H9 (cell line): ENCODE measurements around the gene SHANK1. TPM values are rescaled to one million over a fixed set of nuclear protein-coding genes. Genes with fewer than 3 reads are reported as not detected.

ENCODE experiments used
- DNase-seq: peaks from one replicate; pipeline ENCODE4 v3.0.0-alpha.2; 2017
- H2AFZ ChIP-seq: one replicate; pipeline ENCODE4 v1.6.1; 2013; ENCODE audit warnings: mild to moderate bottlenecking, low read length, control low read depth, moderate library complexity
- H2AK5ac ChIP-seq: 2 replicates; pipeline ENCODE4 v1.6.1; 2013; ENCODE audit warnings: low read length, control low read depth, mixed read lengths; ENCODE audit not compliant: insufficient read length
- H2BK120ac ChIP-seq: one replicate; pipeline ENCODE4 v1.6.1; 2013; ENCODE audit warnings: low read depth, mild to moderate bottlenecking, low read length, control low read depth, inconsistent platforms; ENCODE audit not compliant: poor library complexity, severe bottlenecking
- H2BK12ac ChIP-seq: 2 replicates; pipeline ENCODE4 v1.6.1; 2013; ENCODE audit warnings: low read length, control low read depth, mixed read lengths, low read depth; ENCODE audit not compliant: insufficient read length
- H2BK15ac ChIP-seq: 2 replicates; pipeline ENCODE4 v1.6.1; 2013; ENCODE audit warnings: low read depth, low read length, control low read depth
- H2BK20ac ChIP-seq: one replicate; pipeline ENCODE4 v1.6.1; 2013; ENCODE audit warnings: low read depth, mild to moderate bottlenecking, low read length, control low read depth, inconsistent platforms; ENCODE audit not compliant: poor library complexity, severe bottlenecking
- H2BK5ac ChIP-seq: 2 replicates; pipeline ENCODE4 v1.6.1; 2013; ENCODE audit warnings: low read length, control low read depth, mixed read lengths; ENCODE audit not compliant: insufficient read length
- H3K14ac ChIP-seq: 2 replicates; pipeline ENCODE4 v1.6.1; 2013; ENCODE audit warnings: low read length, control low read depth; ENCODE audit not compliant: insufficient read depth
- H3K18ac ChIP-seq: 2 replicates; pipeline ENCODE4 v1.6.1; 2013; ENCODE audit warnings: low read depth, mild to moderate bottlenecking, mixed read lengths, low read length, control low read depth; ENCODE audit not compliant: insufficient read length
- H3K23ac ChIP-seq: 2 replicates; pipeline ENCODE4 v1.6.1; 2013; ENCODE audit warnings: low read length, control low read depth, mixed read lengths, low read depth; ENCODE audit not compliant: insufficient read length
- H3K23me2 ChIP-seq: 2 replicates; pipeline ENCODE4 v1.6.1; 2013; ENCODE audit warnings: low read depth, mild to moderate bottlenecking, mixed read lengths, low read length, control low read depth; ENCODE audit not compliant: insufficient read length, poor library complexity, severe bottlenecking
- H3K27ac ChIP-seq: 2 replicates; pipeline ENCODE4 v1.5.1; 2013; ENCODE audit warnings: low read length, control low read depth, mixed read lengths, low read depth; ENCODE audit not compliant: insufficient read length
- H3K27me3 ChIP-seq: 2 replicates; pipeline ENCODE4 v1.6.1; 2013; ENCODE audit warnings: low read length, control low read depth, inconsistent platforms; ENCODE audit not compliant: insufficient read depth
- H3K4ac ChIP-seq: 2 replicates; pipeline ENCODE4 v1.6.1; 2013; ENCODE audit warnings: low read depth, mild to moderate bottlenecking, control low read depth, inconsistent platforms, low read length, moderate library complexity
- H3K4me1 ChIP-seq: 2 replicates; pipeline ENCODE4 v1.6.1; 2013; ENCODE audit warnings: low read length, control low read depth, inconsistent platforms; ENCODE audit not compliant: insufficient read depth
- H3K4me2 ChIP-seq: 2 replicates; pipeline ENCODE4 v1.6.1; 2013; ENCODE audit warnings: low read length, control low read depth, mixed read lengths; ENCODE audit not compliant: insufficient read length, insufficient read depth
- H3K56ac ChIP-seq: 2 replicates; pipeline ENCODE4 v1.6.1; 2013; ENCODE audit warnings: low read depth, mild to moderate bottlenecking, mixed read lengths, low read length, control low read depth; ENCODE audit not compliant: insufficient read length
- H3K79me1 ChIP-seq: 2 replicates; pipeline ENCODE4 v1.6.1; 2013; ENCODE audit warnings: low read depth, mild to moderate bottlenecking, moderate library complexity, low read length, control low read depth, inconsistent platforms; ENCODE audit not compliant: insufficient read depth, poor library complexity, severe bottlenecking
- H3K79me2 ChIP-seq: 2 replicates; pipeline ENCODE4 v1.6.1; 2013; ENCODE audit warnings: low read length, control low read depth, inconsistent platforms; ENCODE audit not compliant: insufficient read depth
- H3K9ac ChIP-seq: 2 replicates; pipeline ENCODE4 v1.6.1; 2013; ENCODE audit warnings: low read length, control low read depth, mixed read lengths; ENCODE audit not compliant: insufficient read length; ENCODE audit errors: extremely low read depth
- H3K9me3 ChIP-seq: one replicate; pipeline ENCODE4 v1.6.1; 2013; ENCODE audit warnings: low read depth, low read length, inconsistent platforms; ENCODE audit not compliant: control insufficient read depth
- H3T11ph ChIP-seq: one replicate; pipeline ENCODE4 v1.6.1; 2013; ENCODE audit warnings: mild to moderate bottlenecking, low read length, control low read depth, inconsistent platforms
- H4K20me1 ChIP-seq: one replicate; pipeline ENCODE4 v1.6.1; 2013; ENCODE audit not compliant: control insufficient read depth, insufficient read length, insufficient read depth
- H4K5ac ChIP-seq: 2 replicates; pipeline ENCODE4 v1.6.1; 2013; ENCODE audit warnings: low read depth, mild to moderate bottlenecking, mixed read lengths, low read length, control low read depth; ENCODE audit not compliant: insufficient read length
- H4K8ac ChIP-seq: replicated peaks from 2 replicates; pipeline ENCODE4 v1.6.1; 2013; ENCODE audit warnings: low read length, control low read depth, mixed read lengths, low read depth; ENCODE audit not compliant: insufficient read length
- H4K91ac ChIP-seq: 2 replicates; pipeline ENCODE4 v1.6.1; 2013; ENCODE audit warnings: low read depth, mild to moderate bottlenecking, moderate library complexity, mixed read lengths, low read length, control low read depth; ENCODE audit not compliant: insufficient read length
- H3K27ac Mint-ChIP-seq, 3 experiments: 2 replicates in 2 of 3; 3 replicates in 1 of 3; pipeline ENCODE4 v1.8.0; 2020 to 2021; ENCODE audit warnings: mixed read lengths in 3 of 3, mild to moderate bottlenecking in 1 of 3, moderate library complexity in 1 of 3
- H3K27me3 Mint-ChIP-seq: 2 replicates; pipeline ENCODE4 v1.8.0; 2021; ENCODE audit warnings: low read depth, mild to moderate bottlenecking, moderate library complexity, mixed read lengths
- H3K36me3 Mint-ChIP-seq, 3 experiments: 2 replicates in 2 of 3; 3 replicates in 1 of 3; pipeline ENCODE4 v1.8.0; 2020 to 2021; ENCODE audit warnings: low read depth in 3 of 3, mixed read lengths in 3 of 3; ENCODE audit not compliant: insufficient read depth in 1 of 3
- H3K4me1 Mint-ChIP-seq, 2 experiments: 2 replicates each; pipeline ENCODE4 v1.8.0; 2020; ENCODE audit warnings: mixed read lengths in 2 of 2
- H3K4me3 Mint-ChIP-seq, 2 experiments: 2 replicates in 1 of 2; 3 replicates in 1 of 2; pipeline ENCODE4 v1.8.0; 2020 to 2021; ENCODE audit warnings: mild to moderate bottlenecking in 2 of 2, mixed read lengths in 2 of 2, moderate library complexity in 1 of 2
- H3K9me3 Mint-ChIP-seq, 2 experiments: 2 replicates in 1 of 2; 3 replicates in 1 of 2; pipeline ENCODE4 v1.8.0; 2020; ENCODE audit warnings: mild to moderate bottlenecking in 2 of 2, mixed read lengths in 2 of 2, moderate library complexity in 1 of 2
- WGBS: extraction: QIAGEN DNeasy Blood & Tissue Kit; methylation state at CpG from one replicate; pipeline ENCODE4 v1.1.7; 2013; ENCODE audit warnings: missing lambda C conversion rate, low lambda C conversion rate, mixed read lengths; ENCODE audit not compliant: insufficient read length; ENCODE audit errors: extremely low coverage; 5-methylcytosine and 5-hydroxymethylcytosine counted together
- total RNA-seq: library from RNA; stranded (reverse); gene quantifications from 2 replicates; pipeline ENCODE4 v1.2.1, GENCODE V29; 2021
- TF ChIP-seq, protein P1 (sequence below): fragments of 200-600 bp; sonication (generic); conservative IDR thresholded peaks from 3 replicates; pipeline ENCODE4 v1.8.0; 2021; ENCODE audit warnings: antibody characterized with exemption, mild to moderate bottlenecking

Gene SHANK1
- total RNA-seq, 1 experiment from 2014 or later: 1.7 TPM

DNA sequence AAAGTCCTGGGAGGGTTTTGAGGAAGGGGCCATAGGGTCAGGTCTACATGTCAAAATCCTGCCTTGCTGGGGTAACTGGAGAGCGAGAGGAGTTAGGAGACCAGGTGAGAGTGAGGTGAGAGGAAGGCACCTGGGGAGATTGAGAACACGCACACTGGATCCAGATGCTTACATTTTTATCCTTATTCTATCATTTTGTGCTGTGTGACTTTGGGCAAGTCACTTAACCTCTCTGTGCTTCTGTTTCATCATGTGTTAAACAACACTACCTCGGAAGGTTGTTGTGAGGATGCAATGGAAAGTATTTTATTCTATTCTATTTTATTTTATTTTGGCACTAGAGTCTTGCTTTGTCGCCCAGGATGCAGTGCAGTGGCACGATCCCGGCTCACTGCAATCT is 66.9 kb downstream of the SHANK1 start:
- Histone ChIP-seq H3K9ac (no peak overlapping the region), H3K79me2 (no peaks in the 10 kb centered on the region), H4K91ac (no peak overlapping the region), H3K4me1 (peaks cover 4% of the 10 kb centered on the region; the same call in 1 of the 2 replicates), H3K4ac (no peak overlapping the region), H2BK5ac (no peak overlapping the region), H3K4me2 (no peak overlapping the region), H4K20me1 (no peaks in the 10 kb centered on the region), H3K9me3 (no peaks in the 10 kb centered on the region), H3K79me1 (no peaks in the 10 kb centered on the region), H3K23me2 (peaks cover 3% of the 10 kb centered on the region), H4K8ac (no peak overlapping the region), H2BK15ac (no peak overlapping the region), H2BK20ac (no peak overlapping the region), H2BK120ac (no peak overlapping the region), H3T11ph (no peak overlapping the region), H3K18ac (no peak overlapping the region), H2AFZ (no peak overlapping the region), H3K23ac (no peak overlapping the region), H3K56ac (no peak overlapping the region), H3K14ac (no peak overlapping the region), H3K27ac (no peak overlapping the region), H2BK12ac (no peak overlapping the region), H2AK5ac (no peak overlapping the region), H4K5ac (no peak overlapping the region), H3K27me3 (no peaks in the 10 kb centered on the region)
- Mint-ChIP-seq H3K4me3 (no peak overlapping the region; a peak in 1 of 5 replicates), H3K27ac (no peak overlapping the region), H3K27me3 (peaks cover 47% of the 10 kb centered on the region), H3K4me1 (peaks cover 18 to 42% of the 10 kb centered on the region in 2 experiments), H3K36me3 (no peaks in the 10 kb centered on the region; a peak in 1 of 7 replicates), H3K9me3 (peaks cover 5 to 9% of the 10 kb centered on the region in 2 experiments; a peak in 4 of 5 replicates)
- WGBS: no CpG with 5 or more reads among the region's 6 CpGs
- DNase-seq: no peak
- TF ChIP-seq, protein P1, sequence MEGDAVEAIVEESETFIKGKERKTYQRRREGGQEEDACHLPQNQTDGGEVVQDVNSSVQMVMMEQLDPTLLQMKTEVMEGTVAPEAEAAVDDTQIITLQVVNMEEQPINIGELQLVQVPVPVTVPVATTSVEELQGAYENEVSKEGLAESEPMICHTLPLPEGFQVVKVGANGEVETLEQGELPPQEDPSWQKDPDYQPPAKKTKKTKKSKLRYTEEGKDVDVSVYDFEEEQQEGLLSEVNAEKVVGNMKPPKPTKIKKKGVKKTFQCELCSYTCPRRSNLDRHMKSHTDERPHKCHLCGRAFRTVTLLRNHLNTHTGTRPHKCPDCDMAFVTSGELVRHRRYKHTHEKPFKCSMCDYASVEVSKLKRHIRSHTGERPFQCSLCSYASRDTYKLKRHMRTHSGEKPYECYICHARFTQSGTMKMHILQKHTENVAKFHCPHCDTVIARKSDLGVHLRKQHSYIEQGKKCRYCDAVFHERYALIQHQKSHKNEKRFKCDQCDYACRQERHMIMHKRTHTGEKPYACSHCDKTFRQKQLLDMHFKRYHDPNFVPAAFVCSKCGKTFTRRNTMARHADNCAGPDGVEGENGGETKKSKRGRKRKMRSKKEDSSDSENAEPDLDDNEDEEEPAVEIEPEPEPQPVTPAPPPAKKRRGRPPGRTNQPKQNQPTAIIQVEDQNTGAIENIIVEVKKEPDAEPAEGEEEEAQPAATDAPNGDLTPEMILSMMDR: no peak
